ENCODE measurements around the gene MRPL24.

DNA sequence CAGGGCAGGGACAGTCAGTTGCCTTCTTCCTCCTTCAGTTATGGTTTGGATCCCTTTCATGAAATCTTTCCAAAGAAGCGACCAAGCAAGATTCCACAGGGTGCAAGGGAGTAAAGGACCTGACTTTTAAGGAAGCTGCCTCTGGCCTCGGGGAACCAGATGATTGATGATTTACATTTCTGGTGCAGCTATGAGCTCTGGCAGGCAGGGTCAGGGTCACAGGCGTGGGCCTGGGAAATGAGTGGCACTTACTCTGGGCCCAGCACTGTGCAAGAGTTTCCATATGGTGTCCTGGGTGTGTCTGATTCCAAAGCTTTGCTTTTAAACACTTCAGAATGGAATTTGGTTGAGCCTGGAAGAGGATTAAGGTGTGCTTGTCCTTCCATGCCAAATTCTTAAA lies 28.3 kb downstream of the MRPL24 start:
- TF ChIP-seq POLR2A (IDR thresholded peaks at IDR 0.05; ENCODE audit: low read length) (no peak), GATA1 (IDR thresholded peaks at IDR 0.05; ENCODE audit: low read depth, low read length) (no peak)
